ENCODE results near the gene GYPA. TPM values are rescaled to one million over a fixed set of nuclear protein-coding genes. Genes with fewer than 3 reads are reported as not detected.
"Not testable (repeated sequence)": the region's sequence is repeated elsewhere in the genome, so short reads cannot be mapped to it uniquely, and the experiment has no call there.

The GYPA gene
- not detected for total RNA-seq

DNA sequence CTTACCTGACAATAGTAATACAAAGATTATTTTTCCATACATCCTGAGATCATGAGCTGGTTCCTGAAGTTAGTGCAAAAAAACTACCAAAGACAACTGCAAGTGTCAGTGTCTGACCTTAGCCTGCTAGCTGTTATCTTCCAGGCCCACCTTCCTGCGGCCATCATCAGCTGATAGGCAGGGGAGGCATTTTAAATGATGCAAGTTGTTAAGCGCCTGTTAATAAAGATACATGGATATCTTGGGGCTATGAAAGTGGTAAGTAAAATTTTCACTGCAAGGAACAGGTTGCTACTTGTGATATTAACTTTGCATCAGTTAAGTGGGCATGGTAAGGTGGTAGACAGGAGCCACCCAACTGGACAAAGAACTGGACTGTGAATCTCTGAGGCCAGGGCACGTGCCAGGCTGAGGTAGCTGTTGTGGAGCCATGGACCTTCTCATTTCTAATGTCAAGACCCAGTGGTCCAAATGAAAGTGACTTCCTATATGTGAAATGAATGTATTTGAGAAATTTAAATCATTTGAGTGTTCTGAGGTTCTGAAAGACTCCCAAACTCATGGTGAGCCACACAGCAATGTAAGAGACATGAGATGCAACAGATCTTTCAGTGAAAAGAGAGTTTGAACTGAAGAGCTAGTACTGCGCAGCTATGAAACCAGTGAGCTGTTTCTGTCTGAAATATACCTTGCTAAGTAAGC is at the start of gene GYPA:
Gene GYPA, minus strand, starts transcription at position 125 of the 702 bp plus-strand sequence. Its CDS starts 83 bp downstream, at position 42.
- TF ChIP-seq, protein P1, sequence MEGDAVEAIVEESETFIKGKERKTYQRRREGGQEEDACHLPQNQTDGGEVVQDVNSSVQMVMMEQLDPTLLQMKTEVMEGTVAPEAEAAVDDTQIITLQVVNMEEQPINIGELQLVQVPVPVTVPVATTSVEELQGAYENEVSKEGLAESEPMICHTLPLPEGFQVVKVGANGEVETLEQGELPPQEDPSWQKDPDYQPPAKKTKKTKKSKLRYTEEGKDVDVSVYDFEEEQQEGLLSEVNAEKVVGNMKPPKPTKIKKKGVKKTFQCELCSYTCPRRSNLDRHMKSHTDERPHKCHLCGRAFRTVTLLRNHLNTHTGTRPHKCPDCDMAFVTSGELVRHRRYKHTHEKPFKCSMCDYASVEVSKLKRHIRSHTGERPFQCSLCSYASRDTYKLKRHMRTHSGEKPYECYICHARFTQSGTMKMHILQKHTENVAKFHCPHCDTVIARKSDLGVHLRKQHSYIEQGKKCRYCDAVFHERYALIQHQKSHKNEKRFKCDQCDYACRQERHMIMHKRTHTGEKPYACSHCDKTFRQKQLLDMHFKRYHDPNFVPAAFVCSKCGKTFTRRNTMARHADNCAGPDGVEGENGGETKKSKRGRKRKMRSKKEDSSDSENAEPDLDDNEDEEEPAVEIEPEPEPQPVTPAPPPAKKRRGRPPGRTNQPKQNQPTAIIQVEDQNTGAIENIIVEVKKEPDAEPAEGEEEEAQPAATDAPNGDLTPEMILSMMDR (IDR thresholded peaks at IDR 0.05; ENCODE audit: low read depth): not testable (repeated sequence)

DNA sequence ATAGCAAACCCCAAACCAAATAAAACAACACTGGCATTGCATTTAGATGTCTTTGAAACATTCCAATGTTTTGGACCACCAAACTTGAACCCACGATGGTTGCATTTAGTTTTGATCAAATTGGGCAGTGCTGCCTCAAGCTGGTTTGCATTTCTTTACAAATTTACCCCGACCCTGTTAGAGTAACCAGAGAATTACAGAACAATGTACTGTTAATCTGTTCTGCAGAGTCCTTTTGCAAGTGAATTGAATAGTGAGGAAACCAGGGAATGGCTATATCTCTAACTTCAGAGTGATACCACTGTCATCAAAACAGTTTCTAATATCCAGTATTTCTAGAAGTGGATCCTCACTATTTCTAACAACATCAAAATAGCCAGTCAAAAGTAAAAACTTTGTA is 49.5 kb upstream of the GYPA start:
- TF ChIP-seq, protein P1 (IDR thresholded peaks at IDR 0.05; ENCODE audit: low read depth): no peak

DNA sequence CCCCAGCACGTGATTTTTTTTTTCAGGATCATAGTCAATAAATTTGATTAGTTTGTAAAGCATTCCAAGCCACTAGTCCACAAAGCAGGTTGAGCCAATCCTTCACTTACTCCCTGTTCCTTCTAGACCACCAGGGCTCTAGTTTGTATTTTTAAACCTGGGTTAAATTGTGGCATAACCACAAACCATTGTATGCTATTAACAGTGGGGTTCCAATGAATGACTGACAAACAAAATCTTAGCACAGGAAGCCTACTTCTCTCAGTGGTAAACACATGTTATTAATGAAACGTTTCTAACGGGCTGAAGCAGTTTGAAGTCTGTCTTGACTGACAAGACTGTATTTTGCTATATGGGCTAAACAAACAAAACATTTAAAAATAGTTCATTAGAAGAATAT is 48.6 kb upstream of the GYPA start:
- TF ChIP-seq, protein P1 (IDR thresholded peaks at IDR 0.05; ENCODE audit: low read depth): no peak

DNA sequence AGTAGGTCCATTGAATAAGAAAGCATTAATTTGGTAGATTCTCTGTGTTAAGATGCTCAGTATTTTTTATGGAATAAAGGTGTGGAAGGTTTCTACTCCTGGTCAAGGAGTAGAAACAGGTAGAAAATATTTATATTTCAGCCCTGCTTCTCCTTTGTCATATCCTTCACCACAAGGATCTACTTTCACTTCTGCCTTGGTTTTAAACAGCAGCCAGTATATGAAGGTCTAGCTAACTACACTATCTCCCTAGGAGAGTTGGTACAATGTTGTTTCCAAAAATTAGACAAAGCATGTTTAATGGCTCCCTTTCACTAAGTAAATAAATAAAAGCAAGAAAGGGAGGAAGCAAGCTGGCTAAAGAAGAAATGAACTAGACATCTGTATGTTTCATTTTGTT is 44.6 kb upstream of the GYPA start:
- TF ChIP-seq, protein P1 (IDR thresholded peaks at IDR 0.05; ENCODE audit: low read depth): no peak

DNA sequence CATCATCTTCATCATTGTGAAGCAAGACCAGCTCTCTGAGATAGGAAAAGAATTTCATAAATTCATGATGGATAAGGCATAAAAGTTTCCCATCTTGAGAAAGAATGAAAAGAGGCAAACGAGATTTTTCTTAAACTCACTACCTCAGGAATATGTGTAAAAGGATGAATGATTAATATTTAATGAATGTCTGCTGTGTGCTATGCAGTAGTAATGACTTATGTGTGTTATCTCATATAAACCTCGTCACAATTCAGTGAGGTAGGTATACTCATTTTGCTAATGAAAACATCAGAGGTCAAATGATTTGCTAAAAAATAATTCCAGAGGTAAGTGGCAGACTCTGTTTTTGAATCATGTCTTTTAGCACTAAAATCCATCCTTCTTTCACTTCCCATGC is 42.6 kb upstream of the GYPA start:
- TF ChIP-seq, protein P1 (IDR thresholded peaks at IDR 0.05; ENCODE audit: low read depth): no peak

DNA sequence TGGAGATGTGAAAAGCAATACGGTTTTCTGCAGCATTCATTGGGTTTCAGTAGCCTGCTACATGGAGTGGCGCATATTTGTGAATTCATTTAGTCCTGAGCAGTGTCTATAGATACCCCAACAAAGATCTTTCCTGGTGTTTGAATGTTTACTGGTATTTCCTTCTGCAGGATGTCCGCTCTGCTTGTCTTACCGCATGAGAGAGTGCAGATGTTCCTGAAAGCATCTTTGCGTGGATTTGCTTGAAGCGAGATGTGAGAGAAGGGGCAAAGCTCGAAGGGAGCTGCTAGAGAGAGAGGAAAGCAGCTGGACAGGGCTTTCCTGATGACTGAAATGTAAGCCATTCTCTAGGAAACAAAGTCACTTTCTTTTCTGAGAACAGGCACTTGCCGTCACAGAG is 40.9 kb upstream of the GYPA start:
- TF ChIP-seq, protein P1 (IDR thresholded peaks at IDR 0.05; ENCODE audit: low read depth): no peak

DNA sequence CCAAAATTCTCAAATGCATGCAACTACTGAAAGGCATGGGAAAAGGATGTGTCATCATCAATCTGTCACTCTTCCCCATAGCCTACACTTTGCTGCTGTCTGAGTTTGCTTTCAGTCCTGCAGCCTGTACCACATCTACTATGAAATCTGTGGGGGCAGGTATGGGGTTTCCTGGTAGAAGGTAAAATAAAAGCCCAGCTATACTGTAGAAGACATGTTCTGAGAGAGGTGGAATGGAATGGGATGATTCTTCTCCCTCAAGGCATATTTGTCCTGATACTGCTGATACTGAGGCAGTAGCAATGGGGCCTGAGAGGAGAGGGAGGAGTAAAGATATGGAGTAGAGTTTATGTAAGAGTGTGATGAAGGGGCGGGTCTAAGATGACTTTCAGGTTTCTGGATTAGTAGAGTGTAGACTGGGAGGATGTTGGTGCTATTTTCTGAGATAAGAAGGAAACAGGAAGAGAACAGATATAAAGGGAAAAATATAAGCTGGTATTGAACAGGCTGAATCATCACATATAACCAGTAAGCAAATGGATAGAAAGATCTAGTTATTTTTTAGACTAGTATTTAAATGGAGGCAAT is 38.7 kb upstream of the GYPA start:
- TF ChIP-seq, protein P1 (IDR thresholded peaks at IDR 0.05; ENCODE audit: low read depth): no peak
